ENCODE measurements around the gene NEMF. TPM values are rescaled to one million over a fixed set of nuclear protein-coding genes. Genes with fewer than 3 reads are reported as not detected.
A peak's percentile ranks its signal among the peaks of the same experiment; 100 is the strongest.

Gene NEMF
- total RNA-seq, 1 donor from 2014 or later: 61.5 TPM

- TF ChIP-seq, protein P1, sequence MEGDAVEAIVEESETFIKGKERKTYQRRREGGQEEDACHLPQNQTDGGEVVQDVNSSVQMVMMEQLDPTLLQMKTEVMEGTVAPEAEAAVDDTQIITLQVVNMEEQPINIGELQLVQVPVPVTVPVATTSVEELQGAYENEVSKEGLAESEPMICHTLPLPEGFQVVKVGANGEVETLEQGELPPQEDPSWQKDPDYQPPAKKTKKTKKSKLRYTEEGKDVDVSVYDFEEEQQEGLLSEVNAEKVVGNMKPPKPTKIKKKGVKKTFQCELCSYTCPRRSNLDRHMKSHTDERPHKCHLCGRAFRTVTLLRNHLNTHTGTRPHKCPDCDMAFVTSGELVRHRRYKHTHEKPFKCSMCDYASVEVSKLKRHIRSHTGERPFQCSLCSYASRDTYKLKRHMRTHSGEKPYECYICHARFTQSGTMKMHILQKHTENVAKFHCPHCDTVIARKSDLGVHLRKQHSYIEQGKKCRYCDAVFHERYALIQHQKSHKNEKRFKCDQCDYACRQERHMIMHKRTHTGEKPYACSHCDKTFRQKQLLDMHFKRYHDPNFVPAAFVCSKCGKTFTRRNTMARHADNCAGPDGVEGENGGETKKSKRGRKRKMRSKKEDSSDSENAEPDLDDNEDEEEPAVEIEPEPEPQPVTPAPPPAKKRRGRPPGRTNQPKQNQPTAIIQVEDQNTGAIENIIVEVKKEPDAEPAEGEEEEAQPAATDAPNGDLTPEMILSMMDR (IDR thresholded peaks at IDR 0.05; ENCODE audit: insufficient read depth, low read depth, low read length): no peak
- TF ChIP-seq EZH2 (IDR thresholded peaks at IDR 0.05; ENCODE audit: insufficient read depth, low read length): no peak
- H3K27me3 Mint-ChIP-seq (ENCODE audit: low read depth, unreplicated experiment): no peaks in the 10 kb centered on the region
- H3K9me3 Mint-ChIP-seq (ENCODE audit: unreplicated experiment): no peaks in the 10 kb centered on the region
- H3K4me3 Mint-ChIP-seq (ENCODE audit: unreplicated experiment): no peak overlapping the region
- Histone ChIP-seq H3K9ac (ENCODE audit: low read length) (no peak overlapping the region), H3K4me2 (ENCODE audit: low read length) (no peak overlapping the region), H3K9me3 (ENCODE audit: insufficient read depth, low read depth, low read length) (no peaks in the 10 kb centered on the region), H3K36me3 (ENCODE audit: insufficient read depth, low read length) (no peaks in the 10 kb centered on the region), H3K27ac (ENCODE audit: low read depth, low read length) (no peak overlapping the region), H3K27me3 (ENCODE audit: insufficient read depth, low read length) (no peaks in the 10 kb centered on the region), H2AFZ (ENCODE audit: low read depth, low read length) (no peak overlapping the region), H3K4me1 (ENCODE audit: insufficient read depth, low read length) (peaks cover under 1% of the 10 kb centered on the region), H4K20me1 (ENCODE audit: insufficient read depth, low read length) (no peaks in the 10 kb centered on the region), H3K79me2 (ENCODE audit: insufficient read depth, low read length) (no peaks in the 10 kb centered on the region), H3K4me3 (ENCODE audit: insufficient read depth, low read depth, low read length) (no peak overlapping the region)
- no peaks in the 10 kb centered on the region for H3K36me3 Mint-ChIP-seq (ENCODE audit: low read depth, unreplicated experiment)
- DNase-seq (ENCODE audit: low read depth) (no peak), FAIRE-seq (no peak)
- H3K27ac Mint-ChIP-seq (ENCODE audit: unreplicated experiment): no peak overlapping the region
- peaks cover 10% of the 10 kb centered on the region for H3K4me1 Mint-ChIP-seq (ENCODE audit: low read depth, unreplicated experiment)
Measured at GRCh38 chr14:49858383-49858782, 5.8 kb upstream of the NEMF start.

- peaks cover 10% of the 10 kb centered on the region for H3K4me1 Mint-ChIP-seq (ENCODE audit: low read depth, unreplicated experiment)
- Histone ChIP-seq H3K79me2 (ENCODE audit: insufficient read depth, low read length) (peaks cover 3% of the 10 kb centered on the region), H3K9ac (ENCODE audit: low read length) (no peak overlapping the region), H3K36me3 (ENCODE audit: insufficient read depth, low read length) (no peaks in the 10 kb centered on the region), H3K9me3 (ENCODE audit: insufficient read depth, low read depth, low read length) (no peaks in the 10 kb centered on the region), H3K4me2 (ENCODE audit: low read length) (no peak overlapping the region), H3K27me3 (ENCODE audit: insufficient read depth, low read length) (no peaks in the 10 kb centered on the region), H3K27ac (ENCODE audit: low read depth, low read length) (no peak overlapping the region), H2AFZ (ENCODE audit: low read depth, low read length) (no peak overlapping the region), H3K4me3 (ENCODE audit: insufficient read depth, low read depth, low read length) (no peak overlapping the region), H3K4me1 (ENCODE audit: insufficient read depth, low read length) (no peaks in the 10 kb centered on the region), H4K20me1 (ENCODE audit: insufficient read depth, low read length) (no peaks in the 10 kb centered on the region)
- H3K9me3 Mint-ChIP-seq (ENCODE audit: unreplicated experiment): no peaks in the 10 kb centered on the region
- H3K36me3 Mint-ChIP-seq (ENCODE audit: low read depth, unreplicated experiment): peaks cover 1% of the 10 kb centered on the region
- no peak for FAIRE-seq
- TF ChIP-seq, protein P1 (IDR thresholded peaks at IDR 0.05; ENCODE audit: insufficient read depth, low read depth, low read length): no peak
- TF ChIP-seq EZH2 (IDR thresholded peaks at IDR 0.05; ENCODE audit: insufficient read depth, low read length): no peak
- no peaks in the 10 kb centered on the region for H3K27me3 Mint-ChIP-seq (ENCODE audit: low read depth, unreplicated experiment)
- H3K4me3 Mint-ChIP-seq (ENCODE audit: unreplicated experiment): peak overlapping the region; percentile 54
- peak overlapping the region; percentile 62 for H3K27ac Mint-ChIP-seq (ENCODE audit: unreplicated experiment)
- DNase-seq (ENCODE audit: low read depth): no peak
Measured at GRCh38 chr14:49857427-49858003, 4.9 kb upstream of the NEMF start.

GRCh38 chr14:49853572-49854375, 1.2 kb upstream of the NEMF start:
- no peaks in the 10 kb centered on the region for H4K20me1 ChIP-seq (ENCODE audit: insufficient read depth, low read length)
- peaks cover 1% of the 10 kb centered on the region for H3K36me3 Mint-ChIP-seq (ENCODE audit: low read depth, unreplicated experiment)
- H3K9me3 ChIP-seq (ENCODE audit: insufficient read depth, low read depth, low read length): no peaks in the 10 kb centered on the region
- FAIRE-seq (no peak), DNase-seq (ENCODE audit: low read depth) (peak; percentile 64)
- peak overlapping the region; percentile 89 for H3K4me2 ChIP-seq (ENCODE audit: low read length)
- H3K4me3 ChIP-seq (ENCODE audit: insufficient read depth, low read depth, low read length): peak overlapping the region; percentile 14
- peak overlapping the region; percentile 14 for H3K4me3 Mint-ChIP-seq (ENCODE audit: unreplicated experiment)
- no peaks in the 10 kb centered on the region for H3K27me3 Mint-ChIP-seq (ENCODE audit: low read depth, unreplicated experiment)
- peak overlapping the region; percentile 67 for H2AFZ ChIP-seq (ENCODE audit: low read depth, low read length)
- H3K4me1 Mint-ChIP-seq (ENCODE audit: low read depth, unreplicated experiment): peaks cover 6% of the 10 kb centered on the region
- no peaks in the 10 kb centered on the region for H3K4me1 ChIP-seq (ENCODE audit: insufficient read depth, low read length)
- no peak overlapping the region for H3K9ac ChIP-seq (ENCODE audit: low read length)
- TF ChIP-seq, protein P1 (IDR thresholded peaks at IDR 0.05; ENCODE audit: insufficient read depth, low read depth, low read length): peak; percentile 68
- TF ChIP-seq EZH2 (IDR thresholded peaks at IDR 0.05; ENCODE audit: insufficient read depth, low read length): no peak
- H3K27ac ChIP-seq (ENCODE audit: low read depth, low read length): no peak overlapping the region
- H3K27me3 ChIP-seq (ENCODE audit: insufficient read depth, low read length): no peaks in the 10 kb centered on the region
- H3K36me3 ChIP-seq (ENCODE audit: insufficient read depth, low read length): peaks cover 15% of the 10 kb centered on the region
- no peaks in the 10 kb centered on the region for H3K9me3 Mint-ChIP-seq (ENCODE audit: unreplicated experiment)
- H3K79me2 ChIP-seq (ENCODE audit: insufficient read depth, low read length): peaks cover 40% of the 10 kb centered on the region
- no peak overlapping the region for H3K27ac Mint-ChIP-seq (ENCODE audit: unreplicated experiment)
